ENCODE results near the gene ALOX12B. TPM values are rescaled to one million over a fixed set of nuclear protein-coding genes. Genes with fewer than 3 reads are reported as not detected.

The ALOX12B gene
- total RNA-seq, 2 donors from 2014 or later, result not detected

GRCh38 chr17:8100111-8100510 is 12.6 kb upstream of the ALOX12B start:
- H3K36me3 ChIP-seq (replicated peaks in 1 of 2; ENCODE audit: insufficient read depth in 1 of 2, low read depth in 2 of 2), result no peaks in the 10 kb centered on the region
- H3K4me3 ChIP-seq, result no peak overlapping the region
- 27 to 31% methylated on average over 2 of the region's 2 CpGs for WGBS, 2 donors
- DNase-seq (no peak), ATAC-seq (no peak)
- H3K27me3 ChIP-seq, result no peaks in the 10 kb centered on the region
- H3K9me3 ChIP-seq, result no peaks in the 10 kb centered on the region
- TF ChIP-seq POLR2A (IDR thresholded peaks at IDR 0.05), result no peak
- no peak for TF ChIP-seq CTCF (IDR thresholded peaks at IDR 0.05)
- no peaks in the 10 kb centered on the region for H3K4me1 ChIP-seq
- intact Hi-C loops (cut with DNase I), result no loop called here
- no peak overlapping the region for H3K27ac ChIP-seq

GRCh38 chr17:8096541-8096940 is 9.0 kb upstream of the ALOX12B start:
- DNase-seq (no peak), ATAC-seq (no peak)
- Histone ChIP-seq H3K4me3 (no peak overlapping the region), H3K9me3 (no peaks in the 10 kb centered on the region), H3K4me1 (no peaks in the 10 kb centered on the region), H3K27me3 (no peaks in the 10 kb centered on the region), H3K27ac (no peak overlapping the region), H3K36me3 (replicated peaks in 1 of 2; ENCODE audit: insufficient read depth in 1 of 2, low read depth in 2 of 2) (no peaks in the 10 kb centered on the region)
- WGBS, 2 donors, result 70 to 74% methylated on average over 5 to 8 of the region's 8 CpGs
- intact Hi-C loops (cut with DNase I), result no loop called here
- TF ChIP-seq CTCF (IDR thresholded peaks at IDR 0.05), result no peak
- TF ChIP-seq POLR2A (IDR thresholded peaks at IDR 0.05), result no peak

GRCh38 chr17:8095361-8095760 is 7.8 kb upstream of the ALOX12B start:
- Histone ChIP-seq H3K27ac (no peak overlapping the region), H3K36me3 (replicated peaks in 1 of 2; ENCODE audit: insufficient read depth in 1 of 2, low read depth in 2 of 2) (no peaks in the 10 kb centered on the region), H3K9me3 (no peaks in the 10 kb centered on the region), H3K4me3 (no peak overlapping the region), H3K4me1 (no peaks in the 10 kb centered on the region), H3K27me3 (no peaks in the 10 kb centered on the region)
- 58 to 61% methylated on average over 6 of the region's 6 CpGs for WGBS, 2 donors
- intact Hi-C loops (cut with DNase I), result no loop called here
- ATAC-seq (no peak), DNase-seq (no peak)
- TF ChIP-seq POLR2A (IDR thresholded peaks at IDR 0.05), result no peak
- TF ChIP-seq CTCF (IDR thresholded peaks at IDR 0.05), result no peak

- no peaks in the 10 kb centered on the region for H3K36me3 ChIP-seq (replicated peaks in 1 of 2; ENCODE audit: insufficient read depth in 1 of 2, low read depth in 2 of 2)
- no peaks in the 10 kb centered on the region for H3K27me3 ChIP-seq
- WGBS, 2 donors, result 27 to 41% methylated on average over 8 to 9 of the region's 9 CpGs
- no peak overlapping the region for H3K4me3 ChIP-seq
- H3K9me3 ChIP-seq, result no peaks in the 10 kb centered on the region
- ATAC-seq (no peak), DNase-seq (no peak)
- intact Hi-C loops (cut with DNase I), result no loop called here
- H3K4me1 ChIP-seq, result no peaks in the 10 kb centered on the region
- no peak overlapping the region for H3K27ac ChIP-seq
- TF ChIP-seq POLR2A (IDR thresholded peaks at IDR 0.05), result no peak
These were observed 3.6 kb upstream of the ALOX12B start for GRCh38 chr17:8091033-8091687.

- Histone ChIP-seq H3K36me3 (replicated peaks in 1 of 2; ENCODE audit: insufficient read depth in 1 of 2, low read depth in 2 of 2) (no peaks in the 10 kb centered on the region), H3K27ac (no peak overlapping the region), H3K4me1 (no peaks in the 10 kb centered on the region), H3K4me3 (no peak overlapping the region), H3K9me3 (no peaks in the 10 kb centered on the region), H3K27me3 (no peaks in the 10 kb centered on the region)
- WGBS, 2 donors, result 46 to 48% methylated on average over 6 of the region's 6 CpGs
- TF ChIP-seq CTCF (IDR thresholded peaks at IDR 0.05) (no peak), POLR2A (IDR thresholded peaks at IDR 0.05) (no peak)
- intact Hi-C loops (cut with DNase I), result loop anchor here (10.0 kb wide), 1 partner anchor 215 kb away; no protein-coding TSS in a partner anchor
- ATAC-seq (no peak), DNase-seq (no peak)
These were observed 2.2 kb upstream of the ALOX12B start for GRCh38 chr17:8089728-8090127.
